HEK293T (cell line): Measurements from ENCODE around the gene IGSF9B.

Experiments used
- CTCF ChIA-PET: fragments of 350-600 bp; formaldehyde crosslinking; extraction: SDS; loops from one replicate; lab custom pipeline; 2021; ENCODE audit warnings: antibody characterized with exemption, inconsistent platforms; lab: Yijun Ruan, JAX
- POLR2A ChIA-PET: fragments of 350-600 bp; formaldehyde crosslinking; extraction: SDS; loops from one replicate; lab custom pipeline; 2020; ENCODE audit warnings: antibody characterized with exemption, inconsistent platforms; lab: Yijun Ruan, JAX
- DNase-seq: peaks from one replicate; pipeline ENCODE4 v3.0.0; 2012; ENCODE audit warnings: mixed read lengths; ENCODE audit errors: extremely low spot score
- ARNT ChIP-seq: fragments of 450-650 bp; IDR thresholded peaks from 2 replicates; pipeline ENCODE4 v1.6.1; 2017; ENCODE audit warnings: mild to moderate bottlenecking
- BHLHE40 ChIP-seq: fragments of 450-650 bp; IDR thresholded peaks from 2 replicates; pipeline ENCODE4 v1.6.1; 2016; ENCODE audit warnings: mild to moderate bottlenecking, moderate library complexity, borderline replicate concordance
- CTBP1 ChIP-seq: fragments of 450-650 bp; IDR thresholded peaks from 2 replicates; pipeline ENCODE4 v1.6.1; 2016; ENCODE audit warnings: borderline replicate concordance
- ELF4 ChIP-seq: fragments of 450-650 bp; IDR thresholded peaks from 2 replicates; pipeline ENCODE4 v1.6.1; 2017; ENCODE audit warnings: antibody characterized with exemption
- FOXA1 ChIP-seq: fragments of 450-650 bp; IDR thresholded peaks from 2 replicates; pipeline ENCODE4 v1.6.1; 2016; ENCODE audit warnings: mild to moderate bottlenecking
- FOXK2 ChIP-seq: fragments of 450-650 bp; IDR thresholded peaks from 2 replicates; pipeline ENCODE4 v1.6.1; 2016; ENCODE audit warnings: mild to moderate bottlenecking
- FOXM1 ChIP-seq: fragments of 450-650 bp; IDR thresholded peaks from 2 replicates; pipeline ENCODE4 v1.6.1; 2017; ENCODE audit warnings: mild to moderate bottlenecking, borderline replicate concordance
- HDGF ChIP-seq: fragments of 450-650 bp; IDR thresholded peaks from 2 replicates; pipeline ENCODE4 v1.6.1; 2017; ENCODE audit warnings: antibody characterized with exemption, borderline replicate concordance
- L3MBTL2 ChIP-seq: fragments of 450-650 bp; conservative IDR thresholded peaks from 2 replicates; pipeline ENCODE4 v1.6.1; 2016; ENCODE audit warnings: mild to moderate bottlenecking
- LEF1 ChIP-seq: fragments of 450-650 bp; IDR thresholded peaks from 2 replicates; pipeline ENCODE4 v1.6.1; 2017; ENCODE audit warnings: mild to moderate bottlenecking, borderline replicate concordance
- NFRKB ChIP-seq: fragments of 450-650 bp; IDR thresholded peaks from 2 replicates; pipeline ENCODE4 v1.6.1; 2016; ENCODE audit warnings: mild to moderate bottlenecking, moderate library complexity
- SP1 ChIP-seq: fragments of 450-650 bp; IDR thresholded peaks from 2 replicates; pipeline ENCODE4 v1.6.1; 2017
- SUZ12 ChIP-seq: fragments of 450-650 bp; IDR thresholded peaks from 2 replicates; pipeline ENCODE4 v1.6.1; 2016; ENCODE audit warnings: mild to moderate bottlenecking
- TARDBP ChIP-seq: fragments of 450-650 bp; IDR thresholded peaks from 2 replicates; pipeline ENCODE4 v1.6.1; 2016
- ZNF384 ChIP-seq: fragments of 450-650 bp; IDR thresholded peaks from 2 replicates; pipeline ENCODE4 v1.6.1; 2016
- TF ChIP-seq, protein P1 (sequence below): fragments of 450-650 bp; IDR thresholded peaks from 2 replicates; pipeline ENCODE4 v1.6.1; 2016

Gene IGSF9B

GRCh38 chr11:133978794-133979193 is 22.0 kb upstream of the IGSF9B start:
- CTCF ChIA-PET: no interaction called here
- POLR2A ChIA-PET: no interaction called here
- no peak for DNase-seq
- TF ChIP-seq SP1: no peak
- TF ChIP-seq FOXM1: no peak
- no peak for TF ChIP-seq NFRKB
- TF ChIP-seq L3MBTL2: no peak
- TF ChIP-seq SUZ12: no peak
- TF ChIP-seq FOXK2: no peak
- TF ChIP-seq HDGF: no peak
- no peak for TF ChIP-seq TARDBP
- TF ChIP-seq ELF4: no peak
- TF ChIP-seq, protein P1, sequence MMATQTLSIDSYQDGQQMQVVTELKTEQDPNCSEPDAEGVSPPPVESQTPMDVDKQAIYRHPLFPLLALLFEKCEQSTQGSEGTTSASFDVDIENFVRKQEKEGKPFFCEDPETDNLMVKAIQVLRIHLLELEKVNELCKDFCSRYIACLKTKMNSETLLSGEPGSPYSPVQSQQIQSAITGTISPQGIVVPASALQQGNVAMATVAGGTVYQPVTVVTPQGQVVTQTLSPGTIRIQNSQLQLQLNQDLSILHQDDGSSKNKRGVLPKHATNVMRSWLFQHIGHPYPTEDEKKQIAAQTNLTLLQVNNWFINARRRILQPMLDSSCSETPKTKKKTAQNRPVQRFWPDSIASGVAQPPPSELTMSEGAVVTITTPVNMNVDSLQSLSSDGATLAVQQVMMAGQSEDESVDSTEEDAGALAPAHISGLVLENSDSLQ: no peak
- no peak for TF ChIP-seq ARNT
- no peak for TF ChIP-seq FOXA1
- TF ChIP-seq ZNF384: no peak
- no peak for TF ChIP-seq BHLHE40
- TF ChIP-seq LEF1: no peak

GRCh38 chr11:133977067-133977677 is 20.4 kb upstream of the IGSF9B start:
- no peak for DNase-seq
- POLR2A ChIA-PET: no interaction called here

DNA sequence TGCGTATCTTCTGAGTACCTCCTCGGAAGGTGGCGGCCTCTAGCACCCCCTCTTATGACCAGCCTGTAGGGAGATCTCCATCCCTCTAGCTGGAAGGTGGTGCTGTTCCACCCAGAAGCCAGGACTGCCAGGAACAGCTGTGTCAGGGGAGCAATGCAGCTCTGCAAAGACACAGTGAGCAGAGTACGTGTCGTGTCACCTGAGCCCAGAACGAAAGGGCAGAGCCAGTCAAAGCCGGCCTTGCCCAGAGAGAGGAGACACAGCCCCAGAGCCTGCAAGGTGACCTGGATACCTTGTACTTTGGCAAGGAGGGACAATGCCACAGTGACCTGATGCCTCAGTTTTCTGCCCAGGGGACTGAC is 18.7 kb upstream of the IGSF9B start:
- no peak for DNase-seq
- TF ChIP-seq SP1 (no peak), ZNF384 (no peak), FOXK2 (no peak), ARNT (no peak), FOXA1 (no peak), TARDBP (no peak), NFRKB (no peak), LEF1 (no peak), CTBP1 (no peak), L3MBTL2 (no peak), SUZ12 (no peak)
- TF ChIP-seq, protein P1: no peak
- POLR2A ChIA-PET: no interaction called here
- CTCF ChIA-PET: no interaction called here

More at GRCh38 chr11:133977067-133977677, 20.4 kb upstream of the IGSF9B start:
- TF ChIP-seq L3MBTL2 (no peak), LEF1 (no peak), FOXK2 (no peak), SP1 (no peak), SUZ12 (no peak), HDGF (no peak), FOXA1 (no peak), TARDBP (no peak), ZNF384 (no peak), ARNT (no peak), FOXM1 (no peak), ELF4 (no peak), CTBP1 (no peak), NFRKB (no peak), BHLHE40 (no peak)
- TF ChIP-seq, protein P1: no peak
- CTCF ChIA-PET: no interaction called here

- DNase-seq: no peak
- CTCF ChIA-PET: no interaction called here
- TF ChIP-seq CTBP1: no peak
- no peak for TF ChIP-seq BHLHE40
- no peak for TF ChIP-seq HDGF
- no peak for TF ChIP-seq SP1
- POLR2A ChIA-PET: no interaction called here
Observed at GRCh38 chr11:133974836-133975487, 18.2 kb upstream of the IGSF9B start.

DNA sequence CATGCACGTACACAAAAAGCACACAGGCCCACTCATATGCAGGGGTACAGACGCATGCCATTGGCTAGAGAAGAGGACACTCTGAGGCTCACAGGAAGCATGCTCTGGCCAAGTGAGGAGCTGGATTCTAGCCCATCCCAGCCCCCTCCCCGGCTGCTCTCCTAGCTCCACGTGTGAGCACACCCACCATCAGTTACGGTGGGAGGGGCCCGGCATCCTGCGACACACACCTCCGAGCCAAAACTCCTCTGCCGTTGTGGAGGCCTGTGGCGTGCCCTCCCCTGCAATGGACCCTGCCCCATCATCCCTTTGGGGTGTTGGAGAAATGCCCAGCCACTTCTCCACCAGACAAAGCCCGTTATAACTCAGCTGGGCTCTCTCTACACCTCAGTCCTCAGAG is 15.1 kb upstream of the IGSF9B start:
- DNase-seq: no peak
- no peak for TF ChIP-seq TARDBP
- no peak for TF ChIP-seq FOXK2
- no peak for TF ChIP-seq HDGF
- no peak for TF ChIP-seq SUZ12
- TF ChIP-seq ARNT: no peak
- no peak for TF ChIP-seq FOXM1
- no peak for TF ChIP-seq CTBP1
- TF ChIP-seq ZNF384: no peak
- no peak for TF ChIP-seq NFRKB
- TF ChIP-seq FOXA1: no peak
- no peak for TF ChIP-seq BHLHE40
- no peak for TF ChIP-seq LEF1
- TF ChIP-seq, protein P1: no peak
- TF ChIP-seq L3MBTL2: no peak
- TF ChIP-seq ELF4: no peak
- CTCF ChIA-PET: no interaction called here
- POLR2A ChIA-PET: no interaction called here
